Stimulated activated CD8-positive, alpha-beta memory T cell treated with anti-CD3 and anti-CD28 coated beads, Interleukin-4, amount 100 ng/mL, for 48 hours (primary cell): ENCODE measurements around the gene PDE1A.

Experiments used
- DNase-seq: peaks from one replicate; pipeline ENCODE4 v3.0.0-alpha.2; 2020

Gene PDE1A

DNA sequence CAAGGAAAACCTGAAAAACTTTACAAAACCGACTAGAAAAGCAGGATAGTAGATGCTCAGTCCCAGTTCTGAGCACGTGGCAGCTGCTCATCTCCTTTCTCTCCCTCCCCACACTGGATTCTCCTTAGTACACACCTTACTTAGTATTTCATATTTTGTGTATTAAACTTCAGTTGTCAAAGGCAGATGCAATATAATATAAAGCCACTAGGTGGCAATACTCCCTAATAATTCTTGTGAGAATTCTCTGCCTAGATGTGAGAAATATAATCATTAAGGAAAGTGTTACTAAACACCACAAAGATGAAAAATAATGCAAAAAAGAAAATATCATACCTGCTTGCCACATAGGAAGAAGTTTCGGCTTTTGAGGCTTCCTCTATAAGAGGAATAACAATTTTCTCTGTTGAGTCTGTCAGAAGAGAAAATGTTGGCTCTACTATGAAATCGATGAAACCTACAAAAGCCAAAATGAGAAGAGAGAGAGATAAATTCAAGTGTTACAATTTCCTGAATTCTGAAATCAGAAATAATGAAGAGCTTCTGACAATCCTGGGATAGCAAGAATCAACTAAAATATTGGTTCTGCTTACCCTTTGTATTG lies 240.6 kb downstream of the PDE1A start:
- no peak for DNase-seq

DNA sequence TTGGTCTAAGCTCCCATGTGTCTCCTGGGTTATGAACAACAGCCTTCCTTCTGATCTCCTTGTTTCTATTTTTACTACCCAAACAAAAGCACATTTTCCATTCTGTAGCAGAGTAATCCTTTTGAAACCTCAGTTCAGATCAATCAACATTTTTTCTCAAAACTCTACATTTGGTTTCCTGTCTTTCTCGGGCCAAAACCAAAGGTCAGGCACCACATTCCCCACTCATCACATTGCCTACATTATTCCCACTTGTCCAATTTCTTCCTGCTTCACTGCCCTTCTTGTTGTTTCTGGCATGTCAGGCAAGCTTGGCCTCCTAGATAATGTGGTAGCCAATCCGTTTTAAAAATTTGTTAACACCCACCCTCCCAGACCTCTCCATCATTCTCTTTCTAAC lies 244.4 kb downstream of the PDE1A start:
- DNase-seq, result no peak

DNA sequence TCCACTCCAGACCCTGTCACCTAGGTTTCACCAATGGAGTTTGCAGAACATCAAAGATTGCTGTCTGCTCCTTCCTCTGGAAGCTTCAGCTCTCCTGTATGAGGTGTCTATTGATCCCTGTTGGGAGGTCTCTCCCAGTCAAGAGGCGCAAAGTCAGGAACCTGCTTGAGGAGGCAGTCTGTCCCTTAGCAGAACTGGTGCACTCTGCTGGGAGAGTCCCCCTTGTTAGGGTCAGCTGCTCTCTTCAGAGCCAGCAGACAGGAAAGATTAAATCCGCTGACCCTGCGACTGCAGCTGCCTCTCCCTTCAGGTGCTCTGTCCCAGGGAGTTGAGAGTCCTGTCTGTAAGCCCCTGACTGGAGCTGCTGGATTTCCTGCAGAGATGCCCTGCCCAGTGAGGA lies 245.5 kb downstream of the PDE1A start:
- no peak for DNase-seq

DNA sequence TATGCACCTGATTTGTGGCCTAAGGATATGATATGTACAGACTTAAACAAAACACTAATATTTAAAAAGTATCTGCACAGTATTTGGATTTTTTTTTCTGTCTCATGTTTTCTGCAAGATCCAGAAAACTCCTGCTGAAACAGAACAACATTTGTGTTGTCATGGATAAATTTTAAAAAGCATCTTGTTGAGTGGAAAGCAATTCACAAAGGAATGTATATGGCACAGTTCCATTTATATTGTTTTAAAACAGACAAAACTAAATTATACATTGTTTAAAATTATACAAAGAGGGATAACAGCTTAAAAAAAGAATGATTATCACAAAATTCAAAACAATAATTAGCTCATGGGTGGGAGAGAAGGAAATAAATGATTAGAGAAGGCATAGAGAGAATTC lies 247.7 kb downstream of the PDE1A start:
- DNase-seq, result no peak

DNA sequence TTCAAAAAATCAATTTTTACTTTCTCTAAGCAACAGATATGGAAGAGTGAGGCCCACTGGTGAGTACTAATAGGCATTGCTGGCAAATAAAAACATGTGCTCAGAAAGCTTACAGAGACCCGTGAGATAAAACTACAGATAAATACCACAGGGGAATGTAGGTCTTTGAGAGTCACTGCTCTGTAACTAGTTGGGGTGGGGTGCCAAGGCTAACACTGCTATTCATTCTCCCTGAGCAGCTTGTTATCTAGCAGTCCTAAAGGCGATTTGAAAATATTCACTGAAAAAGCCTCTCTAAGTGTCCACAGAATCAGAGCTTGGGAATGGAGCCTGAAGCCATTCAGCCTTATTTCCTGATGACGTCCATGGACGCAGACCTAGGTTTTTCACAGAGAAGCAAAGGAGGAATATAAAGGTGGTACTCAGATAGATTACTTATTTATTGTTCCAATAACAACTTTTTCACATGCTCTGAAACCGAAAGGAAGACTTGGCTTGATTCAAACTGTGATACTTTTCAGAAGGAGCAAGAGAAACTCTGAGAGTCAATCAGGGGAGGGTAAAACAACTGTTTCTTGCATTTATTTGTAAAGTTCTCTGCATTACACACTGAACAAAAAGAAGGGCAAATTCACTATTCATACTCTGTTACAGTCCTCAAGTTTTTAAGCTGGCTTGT lies 252.8 kb downstream of the PDE1A start:
- no peak for DNase-seq

DNA sequence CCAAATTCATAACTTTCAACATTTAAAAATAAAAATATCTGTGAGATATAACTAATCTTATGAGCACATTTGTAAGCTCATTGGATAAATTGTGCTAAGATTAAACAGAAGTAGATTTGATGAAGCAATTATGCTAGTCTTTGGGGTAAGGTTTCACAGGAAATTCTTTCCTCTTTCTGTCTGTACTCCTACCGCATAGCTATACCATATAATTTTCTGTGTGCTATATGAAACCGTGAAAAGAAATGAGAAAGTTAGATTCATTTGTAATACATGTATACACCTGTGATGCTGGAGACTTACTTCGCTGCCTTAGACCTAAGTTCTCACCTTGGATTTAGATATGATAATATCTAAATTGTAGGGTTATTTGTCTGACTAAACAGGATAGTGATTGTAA lies 256.5 kb downstream of the PDE1A start:
- no peak for DNase-seq

DNA sequence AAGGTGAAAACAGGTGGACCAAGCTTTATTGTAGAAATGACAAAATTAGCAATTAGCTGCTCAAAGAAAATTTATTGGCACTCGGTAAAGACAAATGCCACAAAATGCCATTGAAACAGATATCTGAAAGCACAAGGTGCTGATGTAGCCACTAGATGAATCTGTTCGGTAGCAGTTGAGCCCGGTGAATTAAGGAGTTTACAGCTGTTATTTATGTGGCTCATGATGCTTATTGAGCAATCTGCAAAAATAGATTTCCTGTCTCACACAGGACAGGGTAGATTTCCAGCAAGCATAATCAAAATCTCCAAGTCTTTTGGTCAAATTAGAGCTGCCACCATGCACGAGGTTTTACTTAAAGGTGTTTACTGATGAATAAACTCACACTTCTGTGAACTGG lies 259.0 kb downstream of the PDE1A start:
- DNase-seq, result no peak

DNA sequence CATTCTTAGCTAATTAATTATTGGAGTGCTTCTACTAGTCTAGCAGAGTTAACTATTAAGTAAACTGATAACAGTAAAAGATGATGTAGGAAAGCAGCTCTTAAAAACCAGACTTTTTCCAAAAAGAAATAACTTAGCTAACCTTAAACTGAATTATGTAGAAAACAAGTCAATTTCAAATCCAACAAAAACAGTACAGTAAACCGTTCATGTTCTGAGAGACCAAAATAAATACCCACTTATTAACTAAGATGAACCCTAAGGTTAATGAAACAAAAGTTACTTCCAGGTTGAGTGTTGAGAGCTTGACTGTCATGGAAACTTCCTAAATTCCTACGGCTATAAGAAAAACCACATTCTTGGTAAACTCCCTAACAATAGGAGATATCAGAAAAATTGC lies 260.0 kb downstream of the PDE1A start:
- no peak for DNase-seq

DNA sequence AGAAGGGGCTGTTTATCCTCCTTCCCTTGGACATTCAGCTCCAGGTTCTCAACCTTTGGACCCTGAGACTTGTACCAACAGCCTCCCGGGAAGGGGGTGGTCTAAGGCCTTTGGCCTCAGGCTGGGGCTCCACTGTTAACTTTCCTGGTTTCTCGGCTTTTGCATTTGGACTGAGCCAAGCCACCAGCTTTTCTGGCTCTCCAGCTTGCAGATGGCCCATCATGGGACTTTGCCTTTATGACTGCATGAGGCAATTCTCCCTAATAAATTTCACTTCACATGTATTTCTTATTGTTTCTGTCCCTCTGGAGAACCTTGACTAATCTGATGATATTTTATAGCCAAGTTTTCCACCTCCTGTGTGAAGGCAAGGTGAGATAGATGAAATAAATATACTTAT lies 260.4 kb downstream of the PDE1A start:
- no peak for DNase-seq

DNA sequence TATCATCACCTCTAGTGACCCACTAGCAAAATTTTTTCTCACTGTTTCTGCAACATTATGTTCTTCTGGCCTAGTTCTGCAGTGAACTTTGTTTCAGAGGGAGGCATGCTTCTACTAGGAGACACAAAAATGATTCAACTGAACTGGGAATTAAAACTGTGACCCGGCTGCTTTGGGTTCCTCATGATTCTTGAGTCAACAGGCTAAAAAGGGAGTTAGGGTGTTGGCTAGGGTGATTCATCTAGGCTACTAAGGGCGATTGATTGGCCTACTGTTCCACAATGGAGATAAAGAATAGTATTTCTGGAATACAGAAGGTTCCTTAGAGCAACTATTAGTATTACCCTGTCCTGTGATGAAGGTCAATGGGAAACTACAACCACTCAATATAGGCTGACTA lies 261.6 kb downstream of the PDE1A start:
- DNase-seq, result no peak

DNA sequence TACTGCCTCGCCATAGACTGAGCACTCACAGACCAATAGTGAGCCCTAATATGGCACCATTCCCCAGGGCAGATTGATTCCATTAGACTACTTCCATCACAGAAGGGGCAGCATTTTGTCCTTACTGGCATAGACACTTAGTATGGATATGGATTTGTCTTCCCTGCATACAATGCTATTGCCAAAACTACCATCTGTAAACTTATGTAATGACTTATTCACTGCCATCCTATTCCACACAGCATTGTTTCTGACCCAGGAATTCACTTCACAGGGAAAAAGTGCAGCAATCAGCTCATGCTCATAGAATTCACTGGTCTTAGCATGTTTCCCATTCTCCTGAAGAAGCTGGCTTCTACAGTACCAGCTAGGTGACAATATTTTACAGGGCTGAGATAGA lies 262.1 kb downstream of the PDE1A start:
- no peak for DNase-seq

DNA sequence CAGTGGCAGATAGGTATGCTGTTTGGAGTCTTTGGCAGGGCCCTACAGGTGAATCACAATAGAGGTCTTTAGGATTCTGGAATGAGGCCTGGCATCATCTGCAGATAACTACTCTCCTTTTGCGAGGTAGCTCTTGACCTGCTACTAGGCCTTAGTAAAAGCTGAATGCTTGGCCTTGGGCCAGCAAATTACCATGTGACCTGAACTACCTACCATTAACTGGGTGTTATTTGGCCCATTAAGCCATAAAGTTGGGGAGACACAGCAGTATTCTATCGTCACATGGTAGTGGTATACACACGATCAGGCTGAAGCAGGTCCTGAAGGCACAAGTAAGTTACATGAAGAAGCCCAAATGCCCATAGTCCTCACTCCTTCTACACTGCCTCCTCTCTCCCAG lies 263.0 kb downstream of the PDE1A start:
- no peak for DNase-seq

DNA sequence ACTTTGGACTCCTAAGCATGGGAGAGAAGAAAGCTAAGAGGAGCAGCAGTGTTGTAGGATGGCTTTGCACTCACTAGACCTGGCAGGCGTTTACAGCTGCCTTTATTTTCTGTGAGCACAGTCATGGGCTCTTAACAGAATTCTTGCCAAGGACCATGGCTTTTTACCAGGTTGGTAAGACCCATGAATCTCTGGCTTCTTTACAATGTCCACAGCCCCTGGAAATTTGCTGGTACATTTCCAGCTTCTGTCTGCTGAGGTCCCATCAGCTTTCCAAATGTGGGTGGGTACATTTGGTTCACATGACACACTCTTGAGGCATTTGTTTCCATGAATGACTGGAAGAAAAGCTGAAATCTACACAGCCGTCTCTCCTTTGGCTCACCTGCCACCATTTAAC lies 278.5 kb downstream of the PDE1A start:
- DNase-seq, result no peak

DNA sequence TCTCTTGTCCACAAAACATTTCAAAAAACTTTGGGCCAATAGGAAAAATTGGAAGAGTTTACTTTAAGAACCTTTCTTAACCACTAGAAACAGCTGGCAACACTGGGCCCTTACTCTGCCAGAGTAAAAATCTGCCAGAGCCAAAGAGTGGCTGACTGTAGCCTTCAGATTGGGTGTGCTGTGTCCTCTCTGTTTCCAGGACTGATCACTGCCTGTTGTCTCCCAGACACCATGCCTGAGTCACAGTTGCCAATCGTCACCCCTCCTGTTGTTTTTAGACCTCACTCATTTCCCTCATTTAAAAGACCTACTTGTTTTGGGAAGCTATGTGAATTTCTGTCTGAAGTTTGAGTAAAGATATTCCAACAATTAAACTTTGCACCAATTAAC lies 282.1 kb downstream of the PDE1A start:
- no peak for DNase-seq

DNA sequence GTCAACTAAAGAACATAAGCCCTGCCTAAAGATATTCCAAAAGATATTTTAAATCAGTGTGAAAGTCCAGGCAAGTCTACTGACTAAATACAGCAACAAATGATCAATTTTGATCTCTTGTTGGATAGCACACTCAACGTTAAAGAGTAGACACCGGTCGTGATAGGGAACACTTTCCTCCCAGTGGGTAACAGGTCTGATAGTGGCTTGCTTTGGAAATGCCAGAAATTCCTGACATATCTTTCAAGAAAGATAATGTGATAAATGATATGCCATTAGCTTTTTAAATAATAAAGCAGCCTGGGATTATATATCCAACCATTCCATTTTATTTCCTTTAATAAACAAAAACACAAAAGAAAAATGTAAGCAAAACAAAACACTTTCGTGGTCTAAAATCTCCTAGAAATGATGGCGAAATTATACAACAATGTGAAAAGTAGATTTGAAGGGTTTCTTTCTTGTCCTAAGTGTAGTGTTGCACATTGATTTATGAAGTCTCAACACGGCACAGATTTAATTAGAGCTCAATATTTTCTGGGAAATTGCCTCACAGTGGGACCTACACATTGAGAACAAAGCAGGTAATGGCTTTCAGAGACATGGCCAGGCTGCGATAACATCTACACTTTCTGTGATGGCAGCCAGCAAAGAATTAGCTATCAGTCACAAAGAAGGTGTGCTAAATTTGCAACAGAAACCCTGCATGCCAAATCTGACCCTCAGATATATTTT lies 282.6 kb downstream of the PDE1A start:
- DNase-seq, result no peak

DNA sequence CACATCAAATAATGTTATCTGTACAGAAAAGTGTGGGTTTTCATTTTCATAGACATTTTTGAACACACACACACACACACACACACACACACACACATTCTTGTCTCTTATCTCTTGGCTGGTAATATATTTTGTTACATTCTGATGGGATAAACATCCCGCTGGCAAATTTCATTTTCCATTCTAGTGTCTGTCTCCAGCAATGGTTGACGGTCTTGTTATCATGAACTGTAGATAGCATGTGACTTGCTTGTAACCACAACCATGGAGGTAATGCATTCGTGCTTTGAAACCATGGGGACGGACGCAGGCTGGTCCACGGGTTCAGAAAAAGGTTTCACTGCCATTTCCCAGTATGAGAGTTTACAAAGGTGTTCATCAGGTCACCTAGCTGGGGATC lies 284.8 kb downstream of the PDE1A start:
- no peak for DNase-seq

DNA sequence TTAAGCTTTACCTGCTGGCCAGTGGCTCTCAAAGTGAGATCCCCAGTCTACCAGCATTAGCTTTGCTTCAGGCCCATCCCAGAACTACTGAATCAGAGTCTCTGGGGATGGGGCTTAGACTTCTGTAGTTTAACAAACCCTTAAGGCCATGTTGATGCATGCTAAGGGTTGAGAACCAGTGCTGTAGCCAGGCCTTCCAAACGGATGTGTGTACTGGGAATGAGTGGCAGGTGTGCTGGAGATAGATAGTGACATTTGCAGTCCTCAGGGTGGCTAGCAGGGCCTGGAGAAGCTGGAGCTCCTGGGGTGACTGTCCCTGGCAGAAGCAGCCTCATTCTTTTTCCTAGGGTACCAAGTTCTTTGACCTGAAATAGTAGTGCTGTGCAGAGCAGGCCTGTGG lies 292.6 kb downstream of the PDE1A start:
- no peak for DNase-seq

DNA sequence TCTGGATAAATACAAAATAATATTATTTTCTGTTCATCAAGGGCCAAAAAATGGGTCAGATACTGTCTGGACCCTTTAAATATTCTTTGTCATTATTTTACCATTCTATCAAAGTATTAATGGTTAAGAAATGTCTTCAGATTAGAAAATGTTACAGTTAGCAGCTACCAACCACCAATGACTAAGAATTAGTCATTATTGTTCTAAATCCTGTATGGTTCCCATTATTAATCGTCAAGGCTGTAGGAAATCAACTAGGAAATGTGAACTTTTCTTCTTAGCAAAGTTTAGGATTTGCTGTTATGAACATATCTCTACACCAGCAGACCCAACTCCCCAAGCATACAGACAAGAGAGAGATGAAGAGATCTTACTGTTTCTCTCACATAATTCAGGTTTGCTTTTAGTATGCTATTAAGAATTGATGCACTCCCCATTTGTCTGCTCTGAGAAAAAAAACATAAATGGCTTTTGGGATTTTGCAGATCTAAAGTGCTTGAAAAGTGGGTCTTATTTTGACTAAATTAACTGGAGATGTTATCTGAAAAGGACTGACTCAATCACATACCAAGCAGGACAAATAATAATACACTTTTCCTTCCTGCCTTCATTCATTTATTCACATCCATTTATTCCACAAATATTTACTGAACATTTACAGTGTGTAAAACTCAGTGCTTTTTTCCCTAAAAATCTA lies 293.5 kb downstream of the PDE1A start:
- DNase-seq, result no peak

DNA sequence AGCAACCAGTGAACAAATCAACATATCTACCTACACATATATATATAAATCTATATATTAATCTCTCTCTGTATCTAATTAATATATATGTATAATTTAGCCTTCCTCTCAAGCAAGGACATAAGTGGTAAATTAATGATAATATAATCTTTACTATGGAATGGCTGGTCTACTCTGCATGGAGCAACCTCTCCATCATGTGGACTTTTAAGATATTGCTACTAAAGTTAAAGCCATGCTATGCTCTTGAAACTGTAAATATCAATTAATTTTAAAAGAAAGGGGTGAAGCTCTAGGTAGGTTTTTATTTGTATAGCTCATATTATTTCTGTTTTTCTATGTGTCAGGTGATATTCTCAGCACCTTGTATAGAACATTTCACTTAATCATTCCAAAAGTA lies 294.2 kb downstream of the PDE1A start:
- DNase-seq, result no peak

DNA sequence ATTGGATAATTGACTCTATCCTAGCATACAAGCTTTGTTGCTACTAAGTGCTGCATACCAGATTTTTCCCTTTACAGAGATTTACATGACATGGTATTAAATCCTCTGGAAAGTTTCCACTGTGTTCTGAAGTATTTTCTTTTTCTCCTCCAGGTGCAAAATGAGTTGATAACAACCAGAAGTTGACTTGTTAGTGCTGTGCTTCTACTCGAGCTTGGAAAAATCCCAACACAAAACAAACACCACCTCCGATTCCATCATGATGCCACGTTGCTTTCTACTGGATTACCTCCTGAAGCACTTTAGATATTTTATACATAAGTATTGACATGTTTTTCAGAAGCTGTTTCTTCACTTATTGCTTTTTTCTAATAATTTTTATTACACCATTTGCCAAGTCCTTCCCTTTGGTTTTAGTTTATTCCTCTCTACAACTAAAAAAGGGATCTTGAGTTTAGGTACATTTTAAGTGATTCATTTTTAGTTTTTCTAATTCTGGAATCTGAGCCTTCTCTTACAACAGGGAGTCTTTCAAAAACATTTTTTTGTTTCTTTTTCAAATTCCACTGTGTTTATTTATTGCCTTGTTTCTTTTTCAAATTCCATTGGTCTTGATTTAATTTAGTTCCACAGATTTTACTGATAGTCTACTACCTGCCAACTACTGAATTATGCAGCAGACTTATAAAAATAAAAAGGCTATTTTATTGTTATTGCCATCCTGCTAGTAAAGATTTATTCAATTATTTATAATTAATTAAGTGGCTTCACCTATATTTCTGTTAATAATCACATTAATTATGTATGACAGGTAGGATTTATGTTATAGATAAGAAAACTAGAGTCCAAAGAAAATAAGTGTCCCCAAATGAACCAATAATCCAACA lies 297.8 kb downstream of the PDE1A start:
- no peak for DNase-seq

DNA sequence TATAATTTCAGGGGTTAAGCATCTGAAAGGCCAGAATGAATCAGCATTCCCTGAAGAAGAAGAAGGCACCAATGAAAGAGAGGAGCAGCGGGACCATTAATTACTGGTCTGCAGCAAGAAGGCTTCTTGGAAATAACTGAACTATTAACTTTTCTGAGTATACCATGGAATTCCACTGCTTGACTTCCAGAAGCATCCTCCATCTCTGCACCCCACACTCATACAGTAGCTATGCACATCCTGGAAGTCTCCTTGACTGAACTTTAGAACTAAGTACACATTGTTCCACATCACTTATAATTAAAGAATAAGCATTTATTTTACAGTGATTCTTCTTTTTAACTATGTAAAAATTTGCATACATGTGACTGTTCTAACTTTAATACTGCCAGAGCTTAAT lies 309.6 kb downstream of the PDE1A start:
- DNase-seq, result no peak

DNA sequence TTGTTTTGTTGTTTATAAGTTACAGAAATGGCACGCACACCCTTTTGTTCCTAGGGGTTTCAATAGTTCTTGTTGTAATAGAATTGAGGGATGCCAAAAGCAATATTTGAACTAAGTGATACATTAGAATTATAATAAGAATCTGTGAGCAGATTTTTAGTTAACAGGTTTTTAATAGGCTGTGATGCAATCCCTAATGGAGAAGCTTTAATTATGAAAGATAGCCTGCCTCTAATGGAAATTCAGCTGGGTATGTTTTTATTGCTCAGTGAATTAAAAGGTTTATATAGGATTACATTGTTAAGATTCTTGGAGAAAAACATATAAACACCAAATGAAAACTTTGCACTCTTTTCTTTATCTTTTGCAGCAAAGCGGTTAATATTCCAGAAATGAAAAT lies 310.1 kb downstream of the PDE1A start:
- no peak for DNase-seq

DNA sequence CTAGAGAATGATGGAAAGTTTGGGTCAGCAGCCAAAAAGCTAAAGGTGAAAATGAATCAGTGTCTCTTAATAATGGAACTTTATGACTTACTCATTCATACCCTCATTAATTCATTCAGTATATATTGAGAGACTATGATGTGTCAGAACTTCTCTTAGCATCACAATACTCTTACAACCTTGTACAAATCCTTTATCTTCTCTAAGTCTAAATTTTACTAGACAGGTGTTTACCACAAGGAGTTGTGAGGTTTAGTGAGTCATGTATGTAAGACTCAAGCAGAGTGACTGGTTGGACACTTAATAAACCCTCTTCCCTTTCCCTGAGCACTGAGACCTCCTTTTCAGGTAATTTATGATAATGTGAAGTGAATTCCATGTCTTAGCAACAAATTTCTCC lies 311.6 kb downstream of the PDE1A start:
- no peak for DNase-seq
